Effector memory CD8-positive, alpha-beta T cell (primary cell): ENCODE measurements around the gene SYCE3.
A peak's percentile ranks its signal among the peaks of the same experiment; 100 is the strongest.
"Not testable (repeated sequence)": the region's sequence is repeated elsewhere in the genome, so short reads cannot be mapped to it uniquely, and the experiment has no call there.

Experiments used
- ATAC-seq: fragments of 150-1000 bp; cut with Tn5 transposase; replicated peaks from 2 replicates; pipeline ENCODE4 v1.10.0; 2021; ENCODE audit warnings: mild to moderate bottlenecking, moderate library complexity
- DNase-seq, 3 experiments: peaks; one replicate each; pipeline ENCODE4 v3.0.0; 2021
- H3K27ac Mint-ChIP-seq, 2 donors: one replicate each; pipeline ENCODE4 v1.8.0; 2022; ENCODE audit warnings: mild to moderate bottlenecking in 2 of 2, mixed read lengths in 2 of 2, moderate library complexity in 2 of 2
- H3K27me3 Mint-ChIP-seq, 2 donors: one replicate each; pipeline ENCODE4 v1.8.0; 2022; ENCODE audit warnings: mixed read lengths in 2 of 2
- H3K36me3 Mint-ChIP-seq: one replicate; pipeline ENCODE4 v1.8.0; 2022; ENCODE audit warnings: mild to moderate bottlenecking, moderate library complexity, mixed read lengths; ENCODE audit not compliant: insufficient read depth
- H3K4me1 Mint-ChIP-seq, 2 donors: one replicate each; pipeline ENCODE4 v1.8.0; 2022; ENCODE audit warnings: low read depth in 2 of 2, mixed read lengths in 2 of 2
- H3K4me3 Mint-ChIP-seq, 2 donors: one replicate each; pipeline ENCODE4 v1.8.0; 2022; ENCODE audit warnings: mild to moderate bottlenecking in 2 of 2, mixed read lengths in 2 of 2, moderate library complexity in 2 of 2
- H3K9me3 Mint-ChIP-seq, 2 donors: one replicate each; pipeline ENCODE4 v1.8.0; 2022; ENCODE audit warnings: mixed read lengths in 2 of 2

Gene SYCE3

DNA sequence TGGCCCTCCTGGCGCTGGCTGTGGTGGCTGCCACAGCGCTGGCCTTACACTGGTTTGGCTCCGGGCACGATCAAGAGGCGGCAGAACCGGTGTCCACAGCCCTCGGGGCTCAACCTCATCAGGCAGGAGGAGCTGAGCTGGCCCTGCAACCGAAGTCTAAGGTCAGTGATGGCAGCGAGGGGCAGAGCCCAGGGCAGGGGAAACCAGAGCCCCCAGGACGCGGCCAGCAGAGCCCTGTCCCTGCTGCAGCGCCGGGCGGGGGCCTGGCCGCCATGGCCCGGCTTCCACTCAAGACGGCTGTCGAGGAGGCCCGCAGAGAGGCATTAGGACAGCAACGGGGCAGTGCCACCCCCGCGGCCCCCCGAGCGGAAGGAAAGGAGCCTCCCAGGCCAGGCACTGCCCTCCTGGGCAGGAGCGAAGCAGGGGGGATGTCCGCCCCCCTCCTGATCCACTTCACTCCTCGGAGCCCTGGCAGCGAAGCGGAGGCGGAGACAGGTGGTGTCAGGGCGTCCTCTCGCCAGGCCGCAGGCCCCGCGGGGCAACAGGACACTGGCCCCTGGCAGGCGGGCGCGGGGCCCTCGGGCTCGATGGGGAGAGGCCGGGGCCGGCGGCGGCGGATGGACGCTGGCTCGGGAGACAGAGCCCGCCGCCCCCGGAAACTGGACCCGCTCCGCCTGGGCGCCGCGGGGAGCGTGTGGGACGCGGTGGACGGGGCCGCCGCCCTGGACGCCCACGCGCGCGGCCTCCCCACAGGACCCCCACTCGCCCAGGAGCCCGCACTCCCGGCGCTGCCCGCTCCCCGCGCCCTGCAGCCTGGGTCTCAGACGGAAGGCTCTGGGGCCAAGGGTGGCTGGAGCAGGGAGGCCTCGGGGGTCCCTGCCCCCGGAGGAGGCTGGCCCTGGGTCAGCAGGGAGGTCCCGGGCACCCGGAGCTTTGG lies 16.1 kb downstream of the SYCE3 start:
- Mint-ChIP-seq H3K27ac (peak overlapping the region; percentile 76 to 92), H3K36me3 (peaks cover 18% of the 10 kb centered on the region), H3K4me3 (peak overlapping the region in 1 of 2 donors; percentile 78), H3K9me3 (no peaks in the 10 kb centered on the region), H3K4me1 (peaks cover 35% of the 10 kb centered on the region in 2 donors), H3K27me3 (no peaks in the 10 kb centered on the region)
- DNase-seq (no peak), ATAC-seq (no peak)

DNA sequence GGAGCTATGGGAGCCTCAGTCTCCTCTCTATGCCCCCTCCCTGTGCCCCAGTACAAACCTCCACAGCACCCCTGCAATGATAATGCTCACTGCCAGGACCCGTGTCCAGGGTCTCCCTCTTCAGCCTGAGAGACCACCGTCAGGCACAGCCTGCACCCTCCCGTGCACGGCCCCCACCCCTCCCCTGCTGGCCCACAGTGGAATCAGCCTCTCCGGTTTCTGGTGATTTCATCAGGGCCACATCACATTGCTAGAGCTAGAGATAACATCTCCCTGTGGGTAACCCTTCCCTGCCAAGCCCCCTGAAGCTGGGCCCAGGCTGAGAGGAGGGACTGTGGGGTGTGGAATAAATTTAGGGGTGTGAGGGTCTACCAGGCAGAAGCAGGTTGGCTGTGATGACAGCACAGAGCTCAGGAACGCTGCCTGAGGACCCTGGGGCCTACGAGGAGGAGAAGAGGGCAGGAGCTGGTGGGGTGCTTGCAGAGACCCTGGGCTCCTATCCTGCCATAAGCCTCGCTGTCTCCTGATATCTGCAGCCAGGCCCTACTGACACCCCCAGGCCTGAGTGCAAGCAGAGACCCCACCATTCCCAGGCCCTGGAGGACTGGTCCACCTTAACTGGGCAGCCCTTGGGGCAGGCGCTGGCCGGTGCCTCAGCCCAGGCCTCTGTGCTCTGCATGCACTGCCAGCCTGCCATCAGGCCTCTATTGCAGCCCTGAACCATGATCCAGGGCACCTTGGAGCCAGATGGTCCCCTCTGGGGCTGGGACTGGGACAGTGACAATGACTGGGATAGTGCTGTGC lies 17.0 kb downstream of the SYCE3 start, which contains the start of gene KLHDC7B:
TSS of gene KLHDC7B (plus strand) at position 378 of the 804 bp plus-strand sequence. CDS start at position 723, 345 bp downstream.
- ATAC-seq, result peak; percentile 5

DNA sequence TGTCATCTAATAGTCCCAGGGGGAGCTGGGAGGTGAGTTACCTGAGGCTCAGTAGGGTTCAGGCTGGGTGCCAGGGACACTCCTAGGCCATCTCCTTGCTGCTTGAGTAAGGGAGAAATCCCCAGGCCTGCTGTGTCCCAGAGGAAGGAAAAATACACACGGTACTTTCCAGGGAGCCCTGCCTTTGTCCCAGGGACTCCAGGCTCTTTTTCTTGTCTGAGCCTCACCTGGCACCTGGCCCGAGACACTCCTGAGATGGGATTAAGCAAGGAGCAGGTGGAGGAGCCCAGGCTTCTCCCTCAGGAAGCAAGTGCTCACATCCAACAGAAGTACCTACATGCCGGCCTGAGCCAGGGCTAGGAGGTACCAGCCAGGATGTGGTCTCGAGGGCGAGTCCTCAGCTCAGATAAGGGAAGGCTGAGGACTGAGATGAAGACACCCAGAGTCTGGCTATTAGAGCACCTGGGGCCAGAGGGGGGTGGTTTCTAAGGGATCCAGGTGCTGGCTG lies 17.9 kb downstream of the SYCE3 start:
- Mint-ChIP-seq H3K9me3 (no peaks in the 10 kb centered on the region), H3K36me3 (peaks cover 18% of the 10 kb centered on the region), H3K4me3 (peak overlapping the region; percentile 71 to 78), H3K27me3 (no peaks in the 10 kb centered on the region), H3K4me1 (peaks cover 27 to 32% of the 10 kb centered on the region in 2 donors), H3K27ac (peak overlapping the region; percentile 76 to 92)
- DNase-seq, result no peak
- peak; percentile 24 for ATAC-seq

More for the DNA sequence above, 17.0 kb downstream of the SYCE3 start, which contains the start of gene KLHDC7B:
- H3K4me1 Mint-ChIP-seq, result peaks cover 32 to 38% of the 10 kb centered on the region in 2 donors
- H3K36me3 Mint-ChIP-seq, result peaks cover 18% of the 10 kb centered on the region
- no peaks in the 10 kb centered on the region for H3K9me3 Mint-ChIP-seq
- no peaks in the 10 kb centered on the region for H3K27me3 Mint-ChIP-seq
- peak within 1 kb of the TSS; percentile 71 to 78 for H3K4me3 Mint-ChIP-seq
- no peak for DNase-seq
- peak within 1 kb of the TSS; percentile 76 to 92 for H3K27ac Mint-ChIP-seq

DNA sequence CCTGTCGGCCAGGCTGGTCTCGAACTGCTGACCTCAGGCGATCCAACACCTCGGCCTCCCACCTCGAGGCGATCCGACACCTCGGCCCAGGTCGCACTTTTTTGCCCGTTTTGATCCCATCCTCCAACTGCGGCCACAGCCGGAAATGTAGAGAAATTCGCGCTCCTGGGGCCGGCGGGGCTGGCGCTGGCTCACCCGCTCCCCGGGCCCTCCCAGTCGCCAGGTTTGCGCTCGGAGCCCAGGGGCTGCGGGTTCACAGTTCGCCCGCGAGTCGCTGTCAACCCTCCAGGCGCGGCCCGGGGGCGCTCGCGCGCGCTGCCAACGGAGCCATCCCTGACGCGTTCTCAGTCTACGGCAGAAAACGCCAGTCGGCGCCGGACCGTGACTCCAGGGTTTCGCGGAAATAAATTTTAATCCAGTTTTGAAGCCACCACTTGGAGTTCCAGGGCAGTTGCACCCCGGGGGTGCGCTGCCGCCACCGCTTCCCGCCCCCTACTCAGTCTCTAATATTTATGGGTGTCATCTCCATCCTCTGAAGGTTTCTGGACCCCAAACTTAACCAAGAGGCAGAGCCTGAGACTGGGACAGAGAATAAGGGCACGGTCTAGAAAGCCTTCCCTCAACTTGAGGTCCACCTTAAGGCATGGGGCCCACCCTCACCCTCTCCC lies 18.5 kb downstream of the SYCE3 start:
- ATAC-seq (peak; percentile 62), DNase-seq (peak; percentile 79 to 83 (median 82))

DNA sequence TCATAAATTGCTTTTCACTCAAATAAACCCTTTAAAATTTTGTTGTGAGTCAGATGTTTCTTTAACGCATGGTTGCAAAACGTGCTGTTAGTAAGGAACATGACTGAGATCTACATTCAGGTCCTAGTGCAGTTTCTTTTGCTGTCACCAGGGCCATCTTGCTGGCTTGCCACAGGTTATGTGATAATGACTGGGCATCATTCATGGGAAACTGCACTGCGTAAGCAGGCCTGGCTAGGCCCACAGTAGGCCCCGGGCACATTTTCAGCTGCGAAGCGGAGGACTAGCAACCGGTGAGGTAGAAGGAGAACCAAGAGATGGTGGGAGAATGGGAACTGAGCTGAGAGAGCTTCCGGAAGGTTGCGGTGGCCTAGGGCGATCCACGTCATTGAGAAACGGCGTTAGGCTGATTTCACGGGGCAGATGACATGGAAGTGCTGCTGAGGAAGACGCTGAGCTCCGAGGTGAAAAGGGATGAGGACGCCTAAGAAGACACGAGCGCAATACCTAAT lies 20.2 kb downstream of the SYCE3 start:
- peak overlapping the region; percentile 100 for H3K27ac Mint-ChIP-seq
- no peak for DNase-seq
- H3K4me1 Mint-ChIP-seq, result peaks cover 42% of the 10 kb centered on the region in 2 donors
- ATAC-seq, result no peak
- H3K4me3 Mint-ChIP-seq, result peak overlapping the region in 1 of 2 donors; percentile 24
- no peaks in the 10 kb centered on the region for H3K27me3 Mint-ChIP-seq
- H3K9me3 Mint-ChIP-seq, result no peaks in the 10 kb centered on the region
- peaks cover 27% of the 10 kb centered on the region for H3K36me3 Mint-ChIP-seq

More for the DNA sequence above, 18.5 kb downstream of the SYCE3 start:
- Mint-ChIP-seq H3K4me3 (peak overlapping the region; percentile 71 to 78), H3K27me3 (no peaks in the 10 kb centered on the region), H3K27ac (peak overlapping the region; percentile 76 to 92), H3K4me1 (peaks cover 33 to 34% of the 10 kb centered on the region in 2 donors), H3K36me3 (peaks cover 24% of the 10 kb centered on the region), H3K9me3 (no peaks in the 10 kb centered on the region)

DNA sequence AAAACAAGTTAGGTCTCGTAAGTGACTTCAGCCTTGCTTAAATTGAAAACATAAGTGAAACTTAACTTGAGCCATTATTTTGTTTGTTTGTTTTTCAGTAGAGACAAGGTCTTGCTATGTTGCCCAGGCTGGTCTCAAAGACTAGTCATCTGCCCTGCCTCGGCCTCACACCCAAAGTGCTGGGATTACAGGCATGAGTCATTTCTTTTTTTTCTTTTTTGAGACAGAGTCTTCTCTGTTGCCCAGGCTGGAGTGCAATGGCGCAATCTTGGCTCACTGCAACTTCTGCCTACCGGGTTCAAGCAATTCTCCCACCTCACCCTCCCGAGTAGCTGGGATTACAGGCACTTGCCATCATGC lies 21.1 kb downstream of the SYCE3 start:
- H3K4me1 Mint-ChIP-seq, result peaks cover 42% of the 10 kb centered on the region in 2 donors
- not testable (repeated sequence) for H3K9me3 Mint-ChIP-seq, DNase-seq, H3K4me3 Mint-ChIP-seq, H3K27me3 Mint-ChIP-seq, ATAC-seq
- H3K27ac Mint-ChIP-seq, result peak overlapping the region; percentile 100
- peaks cover 30% of the 10 kb centered on the region for H3K36me3 Mint-ChIP-seq

DNA sequence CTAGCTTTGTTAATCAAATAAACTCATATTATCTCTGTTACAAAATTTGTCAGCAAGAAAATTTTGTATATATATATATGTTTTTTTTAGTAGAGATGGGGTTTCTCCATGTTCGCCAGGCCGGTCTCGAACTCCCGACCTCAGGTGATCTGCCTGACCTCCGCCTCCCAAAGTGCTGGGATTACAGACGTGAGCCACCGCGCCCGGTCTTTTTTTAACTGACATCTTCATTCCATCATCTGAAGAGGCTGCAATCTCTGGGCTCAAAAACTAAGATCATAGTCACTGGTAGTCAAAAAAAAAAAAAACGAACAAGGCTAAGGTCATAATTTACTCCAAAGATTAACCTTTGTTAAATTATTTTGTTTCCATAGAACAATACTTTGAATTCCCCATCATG lies 22.3 kb downstream of the SYCE3 start:
- Mint-ChIP-seq H3K27me3 (no peaks in the 10 kb centered on the region), H3K4me1 (peaks cover 33% of the 10 kb centered on the region in 2 donors), H3K36me3 (peaks cover 30% of the 10 kb centered on the region), H3K27ac (peak overlapping the region; percentile 100), H3K9me3 (no peaks in the 10 kb centered on the region), H3K4me3 (no peak overlapping the region)
- ATAC-seq (no peak), DNase-seq (no peak)

DNA sequence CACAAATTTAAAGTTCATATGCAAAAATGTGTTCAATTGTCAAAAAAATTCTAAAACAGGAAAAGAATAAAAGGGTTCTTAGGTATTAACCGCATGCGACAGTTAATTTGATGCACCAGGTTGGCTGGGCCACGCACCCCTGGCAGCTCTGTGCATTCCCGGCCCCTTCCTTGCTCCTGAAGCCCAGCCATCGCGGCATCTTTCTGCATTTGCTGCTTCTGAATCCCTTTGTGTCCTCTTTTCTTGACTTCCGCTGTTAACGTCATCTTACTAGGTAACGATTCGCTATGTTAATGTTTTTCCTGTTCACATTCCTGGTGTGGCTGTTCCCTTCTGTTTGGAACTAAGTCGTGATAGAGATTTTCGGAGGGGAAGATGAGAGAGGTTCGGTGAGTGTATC lies 25.0 kb downstream of the SYCE3 start:
- ATAC-seq (no peak), DNase-seq (no peak)
- Mint-ChIP-seq H3K36me3 (peaks cover 23% of the 10 kb centered on the region), H3K27me3 (no peaks in the 10 kb centered on the region), H3K4me1 (peaks cover 25 to 27% of the 10 kb centered on the region in 2 donors), H3K9me3 (no peaks in the 10 kb centered on the region), H3K4me3 (peak overlapping the region in 1 of 2 donors; percentile 55), H3K27ac (peak overlapping the region; percentile 100)

DNA sequence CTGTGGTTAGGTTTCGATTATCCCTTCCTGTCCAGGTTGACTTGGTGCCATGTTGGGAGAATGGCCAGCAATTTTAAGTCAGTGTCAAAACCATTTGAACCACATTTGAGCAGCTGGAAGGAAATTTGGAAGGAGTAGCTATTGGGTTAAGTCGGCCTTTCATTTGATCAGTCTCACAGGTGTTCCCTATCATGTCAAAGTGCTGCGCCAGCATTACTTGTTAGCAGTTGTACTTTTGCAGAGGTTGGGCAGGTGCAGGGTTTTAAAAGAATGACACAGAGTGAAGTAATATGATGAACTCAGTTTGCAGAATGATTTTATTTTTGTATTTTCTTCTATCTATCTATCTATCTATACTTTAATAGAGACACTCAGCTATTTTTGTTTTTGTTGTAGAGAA lies 26.5 kb downstream of the SYCE3 start:
- Mint-ChIP-seq H3K4me1 (peaks cover 28 to 29% of the 10 kb centered on the region in 2 donors), H3K9me3 (no peaks in the 10 kb centered on the region), H3K27ac (no peak overlapping the region), H3K36me3 (peaks cover 19% of the 10 kb centered on the region), H3K4me3 (no peak overlapping the region), H3K27me3 (no peaks in the 10 kb centered on the region)
- ATAC-seq (no peak), DNase-seq (no peak)

DNA sequence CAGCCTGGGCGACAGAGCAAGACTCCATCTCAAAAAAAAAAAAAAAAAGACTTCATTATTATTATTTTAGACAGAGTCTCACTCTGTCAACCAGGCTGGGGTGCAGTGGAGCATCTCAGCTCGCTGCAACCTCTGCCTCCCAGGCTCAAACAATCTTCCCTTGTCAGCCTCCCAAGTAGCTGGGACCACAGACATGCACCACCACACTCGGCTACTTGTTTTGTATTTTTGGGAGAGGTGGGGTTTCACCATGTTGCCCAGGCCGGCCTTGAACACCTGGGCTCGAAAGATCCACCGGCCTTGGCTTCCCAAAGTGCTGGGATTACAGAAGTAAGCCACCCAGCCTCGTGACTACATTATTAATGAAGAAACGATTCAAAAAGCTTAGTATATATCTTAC lies 27.6 kb downstream of the SYCE3 start:
- Mint-ChIP-seq H3K27me3 (no peaks in the 10 kb centered on the region), H3K4me3 (peak overlapping the region in 1 of 2 donors; percentile 36), H3K4me1 (peaks cover 28 to 30% of the 10 kb centered on the region in 2 donors), H3K36me3 (peaks cover 23% of the 10 kb centered on the region), H3K9me3 (no peaks in the 10 kb centered on the region), H3K27ac (peak overlapping the region in 1 of 2 donors; percentile 46)
- DNase-seq (no peak), ATAC-seq (no peak)

DNA sequence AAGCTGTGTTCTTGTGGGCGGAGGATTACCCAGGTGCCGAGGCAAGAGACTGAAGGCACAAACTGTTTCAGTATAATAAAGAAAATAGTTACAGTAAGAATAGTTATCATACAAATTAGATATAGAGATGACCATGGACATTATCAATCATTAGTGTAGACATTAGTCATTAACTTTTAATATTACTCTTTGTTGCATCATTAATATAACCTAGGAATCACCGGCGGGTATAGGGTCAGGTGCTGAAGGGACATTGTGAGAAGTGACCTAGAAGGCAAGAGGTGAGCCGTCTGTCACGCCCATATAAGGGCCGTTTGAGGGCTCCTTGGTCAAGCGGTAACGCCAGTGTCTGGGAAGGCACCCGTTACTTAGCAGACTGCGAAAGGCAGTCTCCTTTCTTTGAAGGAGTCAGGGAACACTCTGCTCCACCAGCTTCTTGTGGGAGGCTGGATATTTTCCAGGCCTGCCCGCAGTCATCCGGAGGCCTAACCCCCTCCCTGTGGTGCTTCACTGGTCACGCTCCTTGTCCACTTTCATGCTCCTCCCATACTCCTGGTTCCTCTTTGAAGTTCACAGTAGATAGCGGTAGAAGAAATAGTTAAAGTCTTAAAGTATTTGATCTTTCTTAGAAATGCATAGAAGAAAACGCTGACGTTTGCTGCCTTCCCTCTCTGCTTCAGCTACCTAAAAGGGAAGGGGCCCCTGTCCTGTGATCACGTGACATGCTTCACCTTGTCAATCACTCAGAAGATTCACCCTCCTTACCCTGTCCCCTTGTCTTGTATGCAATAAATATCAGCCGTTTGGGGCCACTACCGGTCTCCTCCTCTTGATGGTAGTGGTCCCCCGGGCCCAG lies 28.6 kb downstream of the SYCE3 start:
- H3K4me3 Mint-ChIP-seq, result peak overlapping the region in 1 of 2 donors; percentile 36
- ATAC-seq, H3K27me3 Mint-ChIP-seq, DNase-seq, H3K9me3 Mint-ChIP-seq: not testable (repeated sequence)
- peak overlapping the region; percentile 35 to 46 for H3K27ac Mint-ChIP-seq
- peaks cover 19 to 21% of the 10 kb centered on the region in 2 donors for H3K4me1 Mint-ChIP-seq
- peaks cover 18% of the 10 kb centered on the region for H3K36me3 Mint-ChIP-seq
